NCI-H2029 (cell line): ENCODE measurements around the gene REEP1.
A peak's percentile ranks its signal among the peaks of the same experiment; 100 is the strongest.

Experiments used
- DNase-seq: peaks from one replicate; lab custom pipeline; 2025; lab: John Stamatoyannopoulos, UW

REEP1 gene

GRCh38 chr2:86195808-86196387, 141.5 kb downstream of the REEP1 start:
- peak; percentile 31 for DNase-seq

- peak; percentile 97 for DNase-seq
Observed at GRCh38 chr2:86195055-86195807, 142.2 kb downstream of the REEP1 start, which contains the start of gene IMMT. TSS of gene IMMT (minus strand) at chr2:86195462. CDS start at chr2:86195382, 80 bp downstream.

GRCh38 chr2:86194751-86195054, 142.7 kb downstream of the REEP1 start:
- no peak for DNase-seq

GRCh38 chr2:86193901-86194567, 143.4 kb downstream of the REEP1 start:
- DNase-seq = no peak

GRCh38 chr2:86189782-86190416, 147.5 kb downstream of the REEP1 start:
- DNase-seq = no peak

- no peak for DNase-seq
Observed at GRCh38 chr2:86186431-86186830, 151.0 kb downstream of the REEP1 start.

- DNase-seq = no peak
Observed at GRCh38 chr2:86185517-86186212, 151.8 kb downstream of the REEP1 start.

GRCh38 chr2:86176597-86176996, 160.8 kb downstream of the REEP1 start:
- no peak for DNase-seq

GRCh38 chr2:86175828-86176227, 161.6 kb downstream of the REEP1 start:
- DNase-seq = no peak

- no peak for DNase-seq
Observed at GRCh38 chr2:86174445-86174844, 163.0 kb downstream of the REEP1 start.

- DNase-seq = no peak
Observed at GRCh38 chr2:86172610-86173009, 164.8 kb downstream of the REEP1 start.

GRCh38 chr2:86171295-86171694, 166.1 kb downstream of the REEP1 start:
- DNase-seq = no peak

- DNase-seq = no peak
Observed at GRCh38 chr2:86170449-86170848, 167.0 kb downstream of the REEP1 start.
